Fibroblast of lung (primary cell): ENCODE measurements around the gene NES. TPM values are rescaled to one million over a fixed set of nuclear protein-coding genes. Genes with fewer than 3 reads are reported as not detected.

ENCODE experiments used
- DNase-seq, 2 donors: peaks; one replicate each; pipeline versions ENCODE4 v3.0.0 to v3.0.0-alpha.2; 2010; ENCODE audit warnings: low read depth in 2 of 2
- H2AFZ ChIP-seq: 2 replicates; pipeline ENCODE4 v1.5.1; 2012; ENCODE audit warnings: low read length, control low read depth, inconsistent platforms
- H3K27ac ChIP-seq: 2 replicates; pipeline ENCODE4 v1.5.1; 2011; ENCODE audit warnings: low read length, control low read depth; ENCODE audit not compliant: insufficient read depth
- H3K27me3 ChIP-seq: 2 replicates; pipeline ENCODE4 v1.5.1; 2011; ENCODE audit warnings: mild to moderate bottlenecking, low read length; ENCODE audit not compliant: control insufficient read depth, insufficient read depth
- H3K36me3 ChIP-seq: 2 replicates; pipeline ENCODE4 v1.5.1; 2011; ENCODE audit warnings: low read length; ENCODE audit not compliant: control insufficient read depth, insufficient read depth
- H3K4me1 ChIP-seq: 2 replicates; pipeline ENCODE4 v1.5.1; 2011; ENCODE audit warnings: low read length; ENCODE audit not compliant: control insufficient read depth, insufficient read depth; ENCODE audit errors: extremely low read depth
- H3K4me2 ChIP-seq: 2 replicates; pipeline ENCODE4 v1.5.1; 2011; ENCODE audit warnings: low read length, control low read depth; ENCODE audit not compliant: insufficient read depth; ENCODE audit errors: extremely low read depth
- H3K4me3 ChIP-seq, 4 experiments: fragments of 200-600 bp in 1 of 4; sonication (generic) in 1 of 4; replicated peaks in 1 of 4; 2 replicates each; pipeline ENCODE4 v1.5.1; 2011 to 2016; ENCODE audit warnings: low read length in 4 of 4, low read depth in 3 of 4, mild to moderate bottlenecking in 3 of 4, control low read depth in 2 of 4, inconsistent platforms in 1 of 4, mixed read lengths in 1 of 4; ENCODE audit not compliant: insufficient read depth in 1 of 4; ENCODE audit errors: control extremely low read depth in 1 of 4
- H3K79me2 ChIP-seq: 2 replicates; pipeline ENCODE4 v1.5.1; 2012; ENCODE audit warnings: mild to moderate bottlenecking, low read length, inconsistent platforms; ENCODE audit not compliant: control insufficient read depth, insufficient read depth
- H3K9ac ChIP-seq: 2 replicates; pipeline ENCODE4 v1.5.1; 2011; ENCODE audit warnings: mild to moderate bottlenecking, low read length, control low read depth; ENCODE audit not compliant: insufficient read depth
- H3K9me3 ChIP-seq: 2 replicates; pipeline ENCODE4 v1.5.1; 2012; ENCODE audit warnings: low read depth, low read length; ENCODE audit not compliant: control insufficient read depth, insufficient read depth
- H4K20me1 ChIP-seq: 2 replicates; pipeline ENCODE4 v1.5.1; 2011; ENCODE audit warnings: low read length; ENCODE audit not compliant: control insufficient read depth, insufficient read depth; ENCODE audit errors: extremely low read depth
- EZH2 ChIP-seq: IDR thresholded peaks from 2 replicates; pipeline ENCODE4 v1.5.1; 2012; ENCODE audit warnings: low read length, control low read depth, mild to moderate bottlenecking; ENCODE audit errors: missing control alignments
- polyA plus RNA-seq, 2 donors: library from polyadenylated mRNA; depleted of rRNA in 1 of 2; stranded (reverse) in 1 of 2; unstranded in 1 of 2; fragments of >200 nt; gene quantifications; 2 replicates each; pipeline ENCODE4 v1.2.1, GENCODE V29; 2011 to 2012; ENCODE audit warnings: missing spikeins in 1 of 2
- total RNA-seq: library from RNA; depleted of rRNA; stranded (reverse); fragments of >200 nt; gene quantifications from 2 replicates; pipeline ENCODE4 v1.2.1, GENCODE V29; 2014
- TF ChIP-seq, protein P1 (sequence below), 2 donors: IDR thresholded peaks in 1 of 2; conservative IDR thresholded peaks in 1 of 2; 1 replicate in 1 of 2; 2 replicates in 1 of 2; pipeline ENCODE4 v1.5.1; 2011 to 2012; ENCODE audit warnings: low read length in 2 of 2, control low read depth in 1 of 2, inconsistent platforms in 1 of 2, low read depth in 1 of 2, mild to moderate bottlenecking in 1 of 2

NES gene
- total and polyA plus RNA-seq, 2 donors (not counting 1 experiment from before 2014, with no cell fraction given): 34.6 to 87.4 TPM

DNA sequence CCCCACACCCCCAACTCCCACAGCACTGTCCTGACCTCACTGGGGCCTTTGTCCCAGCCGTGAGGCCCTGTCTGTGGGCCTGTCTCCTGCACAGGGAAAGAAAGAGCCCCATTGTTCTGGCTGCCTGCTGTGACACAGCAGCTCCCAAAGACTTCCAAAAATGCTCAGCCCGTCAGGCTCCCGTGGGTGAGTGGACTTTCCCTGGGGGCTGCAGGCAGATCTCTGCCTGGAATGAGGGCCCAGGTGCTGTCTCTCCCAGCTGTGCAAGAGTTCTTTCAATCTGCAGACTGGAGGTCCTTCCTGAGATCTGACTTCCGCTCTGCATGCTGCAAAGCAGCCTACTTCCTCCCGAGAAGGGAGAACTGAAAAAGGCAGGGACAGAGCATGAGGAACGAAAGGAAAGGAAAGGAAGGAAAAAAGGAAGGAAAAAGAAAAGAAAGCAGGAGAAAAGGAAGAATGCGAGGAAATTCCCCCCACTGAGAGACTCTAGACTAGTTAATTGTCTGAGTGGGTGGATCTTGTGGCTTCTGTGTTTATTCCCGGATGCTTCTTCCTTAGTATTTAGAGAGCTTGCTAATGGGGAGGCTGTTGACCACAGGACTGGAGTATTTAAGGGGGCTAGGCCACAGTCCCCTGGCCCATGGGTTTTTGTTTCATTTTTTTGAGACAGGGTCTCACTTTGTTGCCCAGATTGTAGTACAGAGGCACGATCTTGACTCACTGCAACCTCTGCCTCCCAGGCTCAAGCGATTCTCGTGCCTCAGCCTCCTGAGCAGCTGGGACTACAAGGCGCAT lies 15.0 kb downstream of the NES start:
- Histone ChIP-seq H3K27ac (peak overlapping the region; percentile 75), H3K4me3 (no peak overlapping the region), H2AFZ (no peak overlapping the region), H3K27me3 (no peaks in the 10 kb centered on the region), H3K79me2 (no peaks in the 10 kb centered on the region), H4K20me1 (no peaks in the 10 kb centered on the region), H3K9ac (no peak overlapping the region), H3K36me3 (no peaks in the 10 kb centered on the region), H3K9me3 (no peaks in the 10 kb centered on the region), H3K4me2 (peak overlapping the region; percentile 44), H3K4me1 (peaks cover 64% of the 10 kb centered on the region)
- peak in 1 of 2 donors; percentile 67 for DNase-seq
- TF ChIP-seq, protein P1, sequence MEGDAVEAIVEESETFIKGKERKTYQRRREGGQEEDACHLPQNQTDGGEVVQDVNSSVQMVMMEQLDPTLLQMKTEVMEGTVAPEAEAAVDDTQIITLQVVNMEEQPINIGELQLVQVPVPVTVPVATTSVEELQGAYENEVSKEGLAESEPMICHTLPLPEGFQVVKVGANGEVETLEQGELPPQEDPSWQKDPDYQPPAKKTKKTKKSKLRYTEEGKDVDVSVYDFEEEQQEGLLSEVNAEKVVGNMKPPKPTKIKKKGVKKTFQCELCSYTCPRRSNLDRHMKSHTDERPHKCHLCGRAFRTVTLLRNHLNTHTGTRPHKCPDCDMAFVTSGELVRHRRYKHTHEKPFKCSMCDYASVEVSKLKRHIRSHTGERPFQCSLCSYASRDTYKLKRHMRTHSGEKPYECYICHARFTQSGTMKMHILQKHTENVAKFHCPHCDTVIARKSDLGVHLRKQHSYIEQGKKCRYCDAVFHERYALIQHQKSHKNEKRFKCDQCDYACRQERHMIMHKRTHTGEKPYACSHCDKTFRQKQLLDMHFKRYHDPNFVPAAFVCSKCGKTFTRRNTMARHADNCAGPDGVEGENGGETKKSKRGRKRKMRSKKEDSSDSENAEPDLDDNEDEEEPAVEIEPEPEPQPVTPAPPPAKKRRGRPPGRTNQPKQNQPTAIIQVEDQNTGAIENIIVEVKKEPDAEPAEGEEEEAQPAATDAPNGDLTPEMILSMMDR (conservative IDR thresholded peaks at IDR 0.05 in 1 of 2, IDR thresholded peaks at IDR 0.05 in 1 of 2; ENCODE audit: low read depth in 1 of 2, low read length in 2 of 2): no peak
- TF ChIP-seq EZH2: no peak

- Histone ChIP-seq H3K4me2 (peak overlapping the region; percentile 52), H3K4me1 (peaks cover 56% of the 10 kb centered on the region), H2AFZ (no peak overlapping the region), H3K9me3 (no peaks in the 10 kb centered on the region), H4K20me1 (no peaks in the 10 kb centered on the region), H3K4me3 (peak overlapping the region in 2 of 4 experiments; percentile 3 to 10), H3K36me3 (no peaks in the 10 kb centered on the region), H3K79me2 (no peaks in the 10 kb centered on the region), H3K27ac (peak overlapping the region; percentile 75), H3K9ac (no peak overlapping the region), H3K27me3 (peaks cover 12% of the 10 kb centered on the region)
- TF ChIP-seq, protein P1 (conservative IDR thresholded peaks at IDR 0.05 in 1 of 2, IDR thresholded peaks at IDR 0.05 in 1 of 2; ENCODE audit: low read depth in 1 of 2, low read length in 2 of 2): no peak
- TF ChIP-seq EZH2: no peak
- DNase-seq: no peak
These were observed 16.5 kb downstream of the NES start for GRCh38 chr1:156660752-156661112.

- no peak overlapping the region for H3K4me3 ChIP-seq
- peaks cover 15% of the 10 kb centered on the region for H3K27me3 ChIP-seq
- H2AFZ ChIP-seq: peak overlapping the region; percentile 44
- peaks cover 51% of the 10 kb centered on the region for H3K4me1 ChIP-seq
- H3K9ac ChIP-seq: no peak overlapping the region
- H3K9me3 ChIP-seq: no peaks in the 10 kb centered on the region
- DNase-seq: peak; percentile 96 to 99
- no peaks in the 10 kb centered on the region for H4K20me1 ChIP-seq
- H3K27ac ChIP-seq: peak overlapping the region; percentile 75
- no peaks in the 10 kb centered on the region for H3K36me3 ChIP-seq
- peak overlapping the region; percentile 46 for H3K4me2 ChIP-seq
- H3K79me2 ChIP-seq: no peaks in the 10 kb centered on the region
- no peak for TF ChIP-seq EZH2
- TF ChIP-seq, protein P1 (conservative IDR thresholded peaks at IDR 0.05 in 1 of 2, IDR thresholded peaks at IDR 0.05 in 1 of 2; ENCODE audit: low read depth in 1 of 2, low read length in 2 of 2): peak; percentile 90 to 96
These were observed 17.0 kb downstream of the NES start for GRCh38 chr1:156659988-156660751.
